Mesenchymal stem cell (in vitro differentiated cells and primary cell): ENCODE results near the gene FLOT2.

Source experiments
- DNase-seq: peaks from one replicate; pipeline ENCODE4 v3.0.0-alpha.2; 2013
- H2AFZ ChIP-seq: one replicate; pipeline ENCODE4 v1.6.1; 2013; ENCODE audit warnings: low read depth, mild to moderate bottlenecking, control low read depth, inconsistent platforms, low read length, moderate library complexity
- H2AK5ac ChIP-seq: 2 replicates; pipeline ENCODE4 v1.6.1; 2013; ENCODE audit warnings: low read length, moderate library complexity, mild to moderate bottlenecking, inconsistent platforms; ENCODE audit not compliant: severe bottlenecking
- H2BK120ac ChIP-seq: one replicate; pipeline ENCODE4 v1.6.1; 2013; ENCODE audit warnings: low read depth, mild to moderate bottlenecking, inconsistent platforms, low read length, moderate library complexity
- H2BK12ac ChIP-seq, 2 experiments: one replicate each; pipeline ENCODE4 v1.6.1; 2013; ENCODE audit warnings: inconsistent platforms in 2 of 2, low read length in 2 of 2, mild to moderate bottlenecking in 2 of 2, moderate library complexity in 2 of 2, control low read depth in 1 of 2
- H2BK15ac ChIP-seq: one replicate; pipeline ENCODE4 v1.6.1; 2013; ENCODE audit warnings: mild to moderate bottlenecking, low read depth, inconsistent platforms; ENCODE audit not compliant: poor library complexity, severe bottlenecking
- H2BK5ac ChIP-seq: 2 replicates; pipeline ENCODE4 v1.6.1; 2013; ENCODE audit warnings: low read depth, mild to moderate bottlenecking, low read length, control low read depth, inconsistent platforms; ENCODE audit not compliant: poor library complexity, severe bottlenecking
- H3K14ac ChIP-seq, 2 experiments: one replicate each; pipeline ENCODE4 v1.6.1; 2013; ENCODE audit warnings: inconsistent platforms in 2 of 2, low read length in 2 of 2, control low read depth in 1 of 2, mild to moderate bottlenecking in 1 of 2, moderate library complexity in 1 of 2
- H3K18ac ChIP-seq, 2 experiments: one replicate each; pipeline ENCODE4 v1.6.1; 2013; ENCODE audit warnings: inconsistent platforms in 2 of 2, low read length in 2 of 2, control low read depth in 1 of 2, low read depth in 1 of 2, mild to moderate bottlenecking in 1 of 2
- H3K23ac ChIP-seq, 2 experiments: one replicate each; pipeline ENCODE4 v1.6.1; 2013; ENCODE audit warnings: inconsistent platforms in 2 of 2, low read length in 2 of 2, mild to moderate bottlenecking in 2 of 2, moderate library complexity in 2 of 2, control low read depth in 1 of 2
- H3K27ac ChIP-seq: 2 replicates; pipeline ENCODE4 v1.5.1; 2013; ENCODE audit warnings: mild to moderate bottlenecking, moderate library complexity, low read length, control low read depth, inconsistent platforms; ENCODE audit not compliant: poor library complexity, severe bottlenecking
- H3K27me3 ChIP-seq, 2 experiments: 2 replicates each; pipeline versions ENCODE4 v1.6.1 to v1.7.0; 2013; ENCODE audit warnings: low read length in 2 of 2, mild to moderate bottlenecking in 2 of 2, moderate library complexity in 2 of 2, control low read depth in 1 of 2, inconsistent platforms in 1 of 2; ENCODE audit not compliant: control insufficient read depth in 1 of 2, insufficient read depth in 1 of 2
- H3K36me3 ChIP-seq, 2 experiments: 2 replicates each; pipeline versions ENCODE4 v1.6.1 to v1.7.0; 2013; ENCODE audit warnings: low read length in 2 of 2, control low read depth in 1 of 2, inconsistent platforms in 1 of 2, low read depth in 1 of 2, mild to moderate bottlenecking in 1 of 2; ENCODE audit not compliant: insufficient read depth in 2 of 2, control insufficient read depth in 1 of 2
- H3K4ac ChIP-seq, 2 experiments: one replicate each; pipeline ENCODE4 v1.6.1; 2013; ENCODE audit warnings: inconsistent platforms in 2 of 2, low read length in 2 of 2, mild to moderate bottlenecking in 2 of 2, moderate library complexity in 2 of 2, control low read depth in 1 of 2, low read depth in 1 of 2
- H3K4me1 ChIP-seq: 2 replicates; pipeline ENCODE4 v1.6.1; 2013; ENCODE audit warnings: low read depth, low read length, control low read depth; ENCODE audit not compliant: control insufficient read depth, insufficient read depth
- H3K4me2 ChIP-seq: 2 replicates; pipeline ENCODE4 v1.6.1; 2013; ENCODE audit warnings: low read length, mild to moderate bottlenecking, inconsistent platforms; ENCODE audit not compliant: poor library complexity, severe bottlenecking
- H3K4me3 ChIP-seq, 2 experiments: 2 replicates each; pipeline versions ENCODE4 v1.5.1 to v1.7.0; 2013; ENCODE audit warnings: low read length in 2 of 2, mild to moderate bottlenecking in 2 of 2, control low read depth in 1 of 2, low read depth in 1 of 2; ENCODE audit not compliant: insufficient read depth in 1 of 2
- H3K79me1 ChIP-seq: replicated peaks from 2 replicates; pipeline ENCODE4 v1.6.1; 2013; ENCODE audit warnings: mild to moderate bottlenecking, control low read depth, low read length, inconsistent platforms; ENCODE audit not compliant: poor library complexity, severe bottlenecking
- H3K9ac ChIP-seq: 2 replicates; pipeline ENCODE4 v1.7.0; 2013; ENCODE audit warnings: mild to moderate bottlenecking, low read length, moderate library complexity
- H3K9me3 ChIP-seq: 2 replicates; pipeline ENCODE4 v1.7.0; 2013; ENCODE audit warnings: mild to moderate bottlenecking, low read length; ENCODE audit not compliant: control insufficient read depth
- H4K8ac ChIP-seq: one replicate; pipeline ENCODE4 v1.6.1; 2013; ENCODE audit warnings: inconsistent platforms, mild to moderate bottlenecking, low read length, moderate library complexity
- H4K91ac ChIP-seq: one replicate; pipeline ENCODE4 v1.6.1; 2013; ENCODE audit warnings: mild to moderate bottlenecking, low read length, inconsistent platforms
- WGBS: methylation state at CpG from one replicate; pipeline ENCODE4 v1.1.7; 2013; ENCODE audit warnings: mixed read lengths; 5-methylcytosine and 5-hydroxymethylcytosine counted together

The FLOT2 gene

GRCh38 chr17:28912281-28912937 is 14.9 kb upstream of the FLOT2 start:
- Histone ChIP-seq H3K4me2 (no peak overlapping the region), H3K4me1 (peaks cover 2% of the 10 kb centered on the region), H3K4ac (no peak overlapping the region), H3K9me3 (no peaks in the 10 kb centered on the region), H2BK12ac (no peak overlapping the region), H2AK5ac (no peak overlapping the region), H3K9ac (peak overlapping the region; percentile 31), H2BK120ac (no peak overlapping the region), H3K23ac (no peak overlapping the region), H3K27me3 (no peaks in the 10 kb centered on the region), H3K14ac (no peak overlapping the region), H2AFZ (no peak overlapping the region), H3K4me3 (no peak overlapping the region), H4K8ac (no peak overlapping the region), H3K27ac (no peak overlapping the region), H3K18ac (no peak overlapping the region), H2BK5ac (no peak overlapping the region), H4K91ac (no peak overlapping the region), H3K36me3 (peaks cover 80 to 91% of the 10 kb centered on the region in 2 experiments), H3K79me1 (peaks cover 44% of the 10 kb centered on the region), H2BK15ac (no peak overlapping the region)
- no peak for DNase-seq
- 95% methylated on average over 19 of the region's 20 CpGs for WGBS

- peaks cover 2% of the 10 kb centered on the region for H3K4me1 ChIP-seq
- H2BK12ac ChIP-seq = no peak overlapping the region
- H4K8ac ChIP-seq = no peak overlapping the region
- no peak for DNase-seq
- no peaks in the 10 kb centered on the region for H3K9me3 ChIP-seq
- no peak overlapping the region for H3K4me2 ChIP-seq
- H3K27ac ChIP-seq = no peak overlapping the region
- H3K23ac ChIP-seq = no peak overlapping the region
- H2BK15ac ChIP-seq = peak overlapping the region; percentile 30
- 94% methylated on average over 13 of the region's 13 CpGs for WGBS
- H2BK120ac ChIP-seq = no peak overlapping the region
- H3K4ac ChIP-seq = no peak overlapping the region
- H3K27me3 ChIP-seq = no peaks in the 10 kb centered on the region
- H3K36me3 ChIP-seq = peaks cover 82 to 91% of the 10 kb centered on the region in 2 experiments
- no peak overlapping the region for H2AK5ac ChIP-seq
- H3K18ac ChIP-seq = no peak overlapping the region
- H4K91ac ChIP-seq = no peak overlapping the region
- H2AFZ ChIP-seq = no peak overlapping the region
- H3K79me1 ChIP-seq = peaks cover 47% of the 10 kb centered on the region
- H3K9ac ChIP-seq = peak overlapping the region; percentile 31
- H2BK5ac ChIP-seq = no peak overlapping the region
- no peak overlapping the region for H3K14ac ChIP-seq
- no peak overlapping the region for H3K4me3 ChIP-seq
Measured at GRCh38 chr17:28911411-28912045, 14.0 kb upstream of the FLOT2 start.

GRCh38 chr17:28910534-28910933 is 13.0 kb upstream of the FLOT2 start:
- Histone ChIP-seq H2AFZ (no peak overlapping the region), H3K9me3 (no peaks in the 10 kb centered on the region), H3K23ac (no peak overlapping the region), H3K9ac (no peak overlapping the region), H2BK12ac (no peak overlapping the region), H3K79me1 (peaks cover 51% of the 10 kb centered on the region), H3K4me1 (peaks cover 2% of the 10 kb centered on the region), H4K91ac (no peak overlapping the region), H3K14ac (no peak overlapping the region), H3K27me3 (no peaks in the 10 kb centered on the region), H3K18ac (no peak overlapping the region), H3K4me2 (no peak overlapping the region), H2AK5ac (no peak overlapping the region), H3K4me3 (no peak overlapping the region), H3K36me3 (peaks cover 86 to 91% of the 10 kb centered on the region in 2 experiments), H3K4ac (no peak overlapping the region), H3K27ac (no peak overlapping the region), H2BK120ac (no peak overlapping the region), H4K8ac (no peak overlapping the region), H2BK15ac (no peak overlapping the region), H2BK5ac (no peak overlapping the region)
- DNase-seq = no peak
- no CpG with 5 or more reads among the region's 1 CpG for WGBS

- Histone ChIP-seq H3K79me1 (peaks cover 43% of the 10 kb centered on the region), H2BK120ac (no peak overlapping the region), H3K4ac (peak overlapping the region in 1 of 2 experiments; percentile 32), H3K27ac (no peak overlapping the region), H3K14ac (no peak overlapping the region), H3K4me1 (peaks cover 2% of the 10 kb centered on the region), H3K4me2 (no peak overlapping the region), H3K27me3 (no peaks in the 10 kb centered on the region), H3K9ac (peak overlapping the region; percentile 88), H2AK5ac (no peak overlapping the region), H3K4me3 (peak overlapping the region in 1 of 2 experiments; percentile 42), H2BK12ac (no peak overlapping the region), H3K18ac (peak overlapping the region in 1 of 2 experiments; percentile 23), H3K36me3 (peaks cover 79 to 90% of the 10 kb centered on the region in 2 experiments), H2AFZ (no peak overlapping the region), H2BK5ac (no peak overlapping the region), H4K91ac (no peak overlapping the region), H3K23ac (no peak overlapping the region), H3K9me3 (no peaks in the 10 kb centered on the region), H4K8ac (peak overlapping the region; percentile 0), H2BK15ac (no peak overlapping the region)
- WGBS = 63% methylated on average over 6 of the region's 6 CpGs
- DNase-seq = peak; percentile 82
Measured at GRCh38 chr17:28908640-28909167, 11.2 kb upstream of the FLOT2 start.
